Astrocyte (in vitro differentiated cells and primary cell): ENCODE data around the gene OR5AK2.

Experiments
- CTCF ChIP-seq: IDR thresholded peaks from 2 replicates; pipeline ENCODE4 v1.5.1; 2011; ENCODE audit warnings: low read depth, mild to moderate bottlenecking, inconsistent platforms, low read length, moderate library complexity; ENCODE audit not compliant: insufficient read depth
- EZH2 ChIP-seq: IDR thresholded peaks from 2 replicates; pipeline ENCODE4 v1.6.1; 2012; ENCODE audit warnings: mild to moderate bottlenecking, low read length, inconsistent platforms; ENCODE audit not compliant: insufficient read depth

DNA sequence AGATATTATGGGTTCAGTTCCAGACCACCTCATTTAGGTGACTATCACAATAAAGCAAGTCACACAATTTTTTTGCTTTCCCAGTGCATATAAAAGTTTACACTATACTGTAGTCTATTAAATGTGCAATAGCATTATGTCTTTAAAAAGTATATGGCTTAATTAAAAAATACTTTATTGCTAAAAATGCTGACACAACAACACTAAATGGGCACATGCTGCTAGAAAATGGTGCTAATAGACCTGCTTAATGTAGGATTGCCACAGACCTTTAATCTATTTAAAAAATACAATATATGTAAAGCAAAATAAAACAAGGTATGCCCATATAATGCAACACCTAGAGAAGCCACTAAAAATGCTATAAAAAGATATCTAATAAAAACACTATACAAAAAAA lies 27.1 kb upstream of the OR5AK2 start:
- TF ChIP-seq CTCF = no peak
- TF ChIP-seq EZH2 = no peak
